Thyroid gland (tissue), 4 donors: Measurements from ENCODE around the gene PREB.

Experiments
- POLR2A ChIP-seq, 2 donors: fragments of 450-650 bp; IDR thresholded peaks; one replicate each; pipeline ENCODE4 v1.6.1; 2017; ENCODE audit warnings: antibody characterized with exemption in 2 of 2, mild to moderate bottlenecking in 2 of 2, moderate library complexity in 1 of 2
- TF ChIP-seq, protein P1 (sequence below), 6 experiments: fragments of 200-600 bp in 3 of 6; fragments of 450-650 bp in 3 of 6; sonication (generic) in 3 of 6; IDR thresholded peaks; one replicate each; pipeline ENCODE4 v1.5.1; 2016 to 2019; ENCODE audit warnings: antibody characterized with exemption in 6 of 6, mild to moderate bottlenecking in 2 of 6, inconsistent platforms in 1 of 6, moderate library complexity in 1 of 6

DNA sequence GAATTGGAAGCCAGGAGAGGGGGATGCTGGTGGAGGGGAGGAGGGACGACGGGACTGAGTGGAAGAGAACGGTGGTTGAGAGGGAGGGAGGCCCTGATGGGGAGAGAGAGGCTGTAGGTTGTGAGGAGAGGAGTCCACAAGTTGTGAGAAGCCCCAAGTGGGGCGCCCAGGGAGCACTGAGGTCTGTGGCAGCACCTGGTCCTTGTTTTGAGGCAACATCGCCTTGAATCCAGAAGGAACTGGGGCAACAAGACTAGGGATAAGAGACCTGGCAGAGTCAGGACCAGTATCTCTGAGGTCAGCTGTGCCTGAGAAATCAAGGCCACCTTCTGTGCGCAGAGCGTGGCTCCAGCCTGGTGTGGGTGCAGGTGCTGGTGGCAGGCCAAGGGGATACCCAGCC, 3.7 kb upstream of the PREB start:
- TF ChIP-seq, protein P1, sequence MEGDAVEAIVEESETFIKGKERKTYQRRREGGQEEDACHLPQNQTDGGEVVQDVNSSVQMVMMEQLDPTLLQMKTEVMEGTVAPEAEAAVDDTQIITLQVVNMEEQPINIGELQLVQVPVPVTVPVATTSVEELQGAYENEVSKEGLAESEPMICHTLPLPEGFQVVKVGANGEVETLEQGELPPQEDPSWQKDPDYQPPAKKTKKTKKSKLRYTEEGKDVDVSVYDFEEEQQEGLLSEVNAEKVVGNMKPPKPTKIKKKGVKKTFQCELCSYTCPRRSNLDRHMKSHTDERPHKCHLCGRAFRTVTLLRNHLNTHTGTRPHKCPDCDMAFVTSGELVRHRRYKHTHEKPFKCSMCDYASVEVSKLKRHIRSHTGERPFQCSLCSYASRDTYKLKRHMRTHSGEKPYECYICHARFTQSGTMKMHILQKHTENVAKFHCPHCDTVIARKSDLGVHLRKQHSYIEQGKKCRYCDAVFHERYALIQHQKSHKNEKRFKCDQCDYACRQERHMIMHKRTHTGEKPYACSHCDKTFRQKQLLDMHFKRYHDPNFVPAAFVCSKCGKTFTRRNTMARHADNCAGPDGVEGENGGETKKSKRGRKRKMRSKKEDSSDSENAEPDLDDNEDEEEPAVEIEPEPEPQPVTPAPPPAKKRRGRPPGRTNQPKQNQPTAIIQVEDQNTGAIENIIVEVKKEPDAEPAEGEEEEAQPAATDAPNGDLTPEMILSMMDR (IDR thresholded peaks at IDR 0.05) = no peak
- TF ChIP-seq POLR2A (IDR thresholded peaks at IDR 0.05) = no peak
